Measurements from ENCODE around the gene YPEL1. TPM values are rescaled to one million over a fixed set of nuclear protein-coding genes. Genes with fewer than 3 reads are reported as not detected.

YPEL1 gene
- total and polyA plus RNA-seq, 10 of the 15 experiments (the other 5 are each of a cell fraction or from before 2014, with no cell fraction given), result 0.13 to 5.0 (median 1.6) TPM

GRCh38 chr22:21759646-21760376 is 24.2 kb upstream of the YPEL1 start (continued):
- TF ChIP-seq CHD1 (IDR thresholded peaks at IDR 0.05; ENCODE audit: low read depth, low read length) (no peak), CEBPZ (IDR thresholded peaks at IDR 0.05; ENCODE audit: low read depth, low read length) (no peak), PAX8 (IDR thresholded peaks at IDR 0.05) (no peak), FOS (IDR thresholded peaks at IDR 0.05; ENCODE audit: borderline replicate concordance, extremely low read depth, insufficient read length) (no peak)

GRCh38 chr22:21759093-21759492 is 23.5 kb upstream of the YPEL1 start:
- no peak for DNase-seq (ENCODE audit: low read depth, low spot score)
- intact Hi-C loops (cut with micrococcal nuclease; ENCODE audit: unreplicated experiment) (no loop called here), in situ Hi-C loops (cut with MboI) (no loop called here)
- CTCF ChIA-PET, result no interaction called here
- POLR2A ChIA-PET, result no interaction called here
- SMC1A ChIA-PET (ENCODE audit: uncharacterized antibody, unreplicated experiment), result interaction anchor here (0.8 kb wide), 1 partner anchor 110 kb away, joined by 3 read pairs; no protein-coding TSS in a partner anchor
- no peak overlapping the region for H3K27ac ChIP-seq (ENCODE audit: control insufficient read depth, insufficient read depth)
- no peak overlapping the region for H3K9ac ChIP-seq (ENCODE audit: control insufficient read depth, insufficient read depth, low read length)
- no peak overlapping the region for H2AFZ ChIP-seq (ENCODE audit: control insufficient read depth, low read depth, low read length)
- no TSS peak for BruUV-seq (replicated peaks)
- no peaks in the 10 kb centered on the region for H3K27me3 ChIP-seq (replicated peaks in 1 of 2; ENCODE audit: control insufficient read depth in 2 of 2, insufficient read depth in 2 of 2, low read length in 1 of 2)
- no peak for FAIRE-seq
- H4K20me1 ChIP-seq (ENCODE audit: control insufficient read depth, insufficient read depth), result no peaks in the 10 kb centered on the region
- H3K4me3 ChIP-seq, result no peak overlapping the region
- peaks cover 58% of the 10 kb centered on the region for H3K4me1 ChIP-seq (ENCODE audit: control insufficient read depth, insufficient read depth, low read length)
- ATAC-seq, result no peak
- H3K9me3 ChIP-seq (replicated peaks; ENCODE audit: control insufficient read depth, insufficient read depth, low read length), result no peaks in the 10 kb centered on the region
- H3K79me2 ChIP-seq (ENCODE audit: control insufficient read depth, insufficient read depth, low read length), result no peaks in the 10 kb centered on the region
- 98% methylated on average over 4 of the region's 4 CpGs for WGBS (ENCODE audit: insufficient coverage, insufficient replicate concordance, low lambda C conversion rate, missing lambda C conversion rate)
- no peak for TF ChIP-seq POLR2AphosphoS2 (IDR thresholded peaks at IDR 0.05; ENCODE audit: low read depth, low read length)
- no peak for TF ChIP-seq CEBPB (IDR thresholded peaks at IDR 0.05; ENCODE audit: borderline replicate concordance in 1 of 2, low read depth in 2 of 2, low read length in 2 of 2)
- no peak for TF ChIP-seq BRCA1 (IDR thresholded peaks at IDR 0.05; ENCODE audit: low read depth, low read length)
- TF ChIP-seq STAT3 (IDR thresholded peaks at IDR 0.05; ENCODE audit: low read depth, low read length), result no peak
- TF ChIP-seq BMI1 (IDR thresholded peaks at IDR 0.05; ENCODE audit: borderline replicate concordance), result no peak
- TF ChIP-seq, protein P1, sequence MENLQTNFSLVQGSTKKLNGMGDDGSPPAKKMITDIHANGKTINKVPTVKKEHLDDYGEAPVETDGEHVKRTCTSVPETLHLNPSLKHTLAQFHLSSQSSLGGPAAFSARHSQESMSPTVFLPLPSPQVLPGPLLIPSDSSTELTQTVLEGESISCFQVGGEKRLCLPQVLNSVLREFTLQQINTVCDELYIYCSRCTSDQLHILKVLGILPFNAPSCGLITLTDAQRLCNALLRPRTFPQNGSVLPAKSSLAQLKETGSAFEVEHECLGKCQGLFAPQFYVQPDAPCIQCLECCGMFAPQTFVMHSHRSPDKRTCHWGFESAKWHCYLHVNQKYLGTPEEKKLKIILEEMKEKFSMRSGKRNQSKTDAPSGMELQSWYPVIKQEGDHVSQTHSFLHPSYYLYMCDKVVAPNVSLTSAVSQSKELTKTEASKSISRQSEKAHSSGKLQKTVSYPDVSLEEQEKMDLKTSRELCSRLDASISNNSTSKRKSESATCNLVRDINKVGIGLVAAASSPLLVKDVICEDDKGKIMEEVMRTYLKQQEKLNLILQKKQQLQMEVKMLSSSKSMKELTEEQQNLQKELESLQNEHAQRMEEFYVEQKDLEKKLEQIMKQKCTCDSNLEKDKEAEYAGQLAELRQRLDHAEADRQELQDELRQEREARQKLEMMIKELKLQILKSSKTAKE (IDR thresholded peaks at IDR 0.05; ENCODE audit: low read depth, poor library complexity, severe bottlenecking), result no peak
- TF ChIP-seq FOXM1 (IDR thresholded peaks at IDR 0.05; ENCODE audit: low read depth, low read length), result no peak
- H3K4me2 ChIP-seq (ENCODE audit: control insufficient read depth, insufficient read depth), result no peak overlapping the region
- H3K36me3 ChIP-seq (ENCODE audit: control insufficient read depth in 2 of 2, insufficient read depth in 2 of 2, low read length in 1 of 2), result peaks cover 4 to 24% of the 10 kb centered on the region in 2 experiments
- RAD21 ChIA-PET (ENCODE audit: unreplicated experiment), result no interaction called here

All from GM12878 (cell line).